ENCODE data around the gene PTK7.

GRCh38 chr6:43180058-43180457 is 103.9 kb downstream of the PTK7 start:
- TF ChIP-seq GATA2 (IDR thresholded peaks at IDR 0.05; ENCODE audit: low read depth, low read length) (no peak), GATA3 (IDR thresholded peaks at IDR 0.05; ENCODE audit: low read depth, low read length) (no peak)
